LNCAP (cell line): ENCODE results near the gene BACH2.

Experiments used
- TF ChIP-seq, protein P1 (sequence below): fragments of 450-650 bp; IDR thresholded peaks from 2 replicates; pipeline ENCODE4 v1.5.1; 2017; ENCODE audit warnings: mild to moderate bottlenecking

BACH2 gene

DNA sequence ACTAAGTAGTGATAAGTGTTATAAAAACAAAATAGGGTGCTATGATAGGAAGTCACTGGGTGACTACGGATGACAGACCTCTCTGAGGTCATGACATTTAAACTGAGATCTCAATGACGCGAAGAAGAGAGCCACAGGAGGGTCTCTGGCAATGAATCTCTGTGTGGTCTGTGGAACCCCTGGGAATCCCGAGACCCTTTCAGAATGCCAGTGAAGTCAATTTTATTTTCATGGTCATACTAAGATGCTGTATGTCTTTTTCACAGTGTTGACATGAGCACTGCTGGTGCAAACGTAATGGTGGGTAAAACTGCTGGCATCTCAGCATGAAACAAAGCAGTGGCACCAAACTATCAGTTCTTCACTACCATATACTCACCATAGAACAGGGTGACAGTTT, 247.3 kb downstream of the BACH2 start:
- TF ChIP-seq, protein P1, sequence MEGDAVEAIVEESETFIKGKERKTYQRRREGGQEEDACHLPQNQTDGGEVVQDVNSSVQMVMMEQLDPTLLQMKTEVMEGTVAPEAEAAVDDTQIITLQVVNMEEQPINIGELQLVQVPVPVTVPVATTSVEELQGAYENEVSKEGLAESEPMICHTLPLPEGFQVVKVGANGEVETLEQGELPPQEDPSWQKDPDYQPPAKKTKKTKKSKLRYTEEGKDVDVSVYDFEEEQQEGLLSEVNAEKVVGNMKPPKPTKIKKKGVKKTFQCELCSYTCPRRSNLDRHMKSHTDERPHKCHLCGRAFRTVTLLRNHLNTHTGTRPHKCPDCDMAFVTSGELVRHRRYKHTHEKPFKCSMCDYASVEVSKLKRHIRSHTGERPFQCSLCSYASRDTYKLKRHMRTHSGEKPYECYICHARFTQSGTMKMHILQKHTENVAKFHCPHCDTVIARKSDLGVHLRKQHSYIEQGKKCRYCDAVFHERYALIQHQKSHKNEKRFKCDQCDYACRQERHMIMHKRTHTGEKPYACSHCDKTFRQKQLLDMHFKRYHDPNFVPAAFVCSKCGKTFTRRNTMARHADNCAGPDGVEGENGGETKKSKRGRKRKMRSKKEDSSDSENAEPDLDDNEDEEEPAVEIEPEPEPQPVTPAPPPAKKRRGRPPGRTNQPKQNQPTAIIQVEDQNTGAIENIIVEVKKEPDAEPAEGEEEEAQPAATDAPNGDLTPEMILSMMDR, result no peak

DNA sequence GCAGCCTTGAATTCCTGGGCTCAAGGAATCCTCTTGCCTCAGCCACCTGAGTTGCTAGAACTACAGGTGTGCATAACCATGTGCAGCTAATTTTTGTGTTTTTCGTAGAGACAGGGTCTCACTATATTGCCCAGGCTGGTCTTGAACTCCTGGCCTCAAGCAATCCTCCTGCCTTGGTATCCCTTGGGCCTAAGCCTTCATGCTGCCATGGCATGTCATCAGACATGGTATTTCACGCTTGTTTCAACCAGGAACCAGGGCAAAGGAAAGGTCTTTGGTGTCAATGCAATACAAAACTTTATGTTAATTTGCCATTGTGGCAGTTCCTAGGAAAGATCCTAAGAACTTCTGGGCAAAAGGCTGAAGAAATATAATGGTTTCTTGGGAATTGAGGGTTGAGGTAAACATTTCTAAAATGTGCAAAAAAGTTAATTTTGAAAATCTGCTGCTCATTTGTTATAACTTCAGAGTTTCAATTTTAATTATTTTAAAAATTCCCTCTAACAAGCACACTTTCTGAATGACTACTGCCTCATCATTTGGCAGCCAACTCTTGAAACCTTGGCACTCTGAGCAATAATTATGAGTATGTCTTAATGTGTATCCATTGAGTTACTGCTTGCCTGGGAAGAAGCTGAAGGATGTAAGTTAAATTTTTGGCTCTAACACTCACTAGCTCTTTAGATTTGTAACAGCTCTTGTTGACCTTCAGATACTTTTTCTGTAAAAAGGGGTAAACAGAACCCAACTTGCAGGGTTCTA, 248.3 kb downstream of the BACH2 start:
- TF ChIP-seq, protein P1, result no peak

DNA sequence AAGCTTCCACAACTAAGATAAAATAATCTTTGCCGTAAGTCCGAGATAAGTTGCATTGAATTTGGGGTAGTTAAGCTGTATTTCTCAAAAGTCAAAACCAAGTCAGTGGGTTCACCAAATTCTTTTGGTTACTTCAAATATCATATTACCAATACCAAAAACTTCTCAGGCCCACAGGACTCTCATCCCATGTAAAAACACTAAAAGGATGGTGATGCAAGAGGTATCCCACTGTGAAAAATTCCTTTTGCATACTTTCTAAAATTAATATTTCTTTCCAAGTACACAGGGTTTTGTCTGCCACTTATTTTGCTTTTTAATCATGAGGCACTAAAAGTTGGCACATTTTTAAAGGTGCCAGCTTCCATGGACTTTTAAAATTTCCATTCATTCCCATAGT, 251.1 kb downstream of the BACH2 start:
- TF ChIP-seq, protein P1, result no peak

DNA sequence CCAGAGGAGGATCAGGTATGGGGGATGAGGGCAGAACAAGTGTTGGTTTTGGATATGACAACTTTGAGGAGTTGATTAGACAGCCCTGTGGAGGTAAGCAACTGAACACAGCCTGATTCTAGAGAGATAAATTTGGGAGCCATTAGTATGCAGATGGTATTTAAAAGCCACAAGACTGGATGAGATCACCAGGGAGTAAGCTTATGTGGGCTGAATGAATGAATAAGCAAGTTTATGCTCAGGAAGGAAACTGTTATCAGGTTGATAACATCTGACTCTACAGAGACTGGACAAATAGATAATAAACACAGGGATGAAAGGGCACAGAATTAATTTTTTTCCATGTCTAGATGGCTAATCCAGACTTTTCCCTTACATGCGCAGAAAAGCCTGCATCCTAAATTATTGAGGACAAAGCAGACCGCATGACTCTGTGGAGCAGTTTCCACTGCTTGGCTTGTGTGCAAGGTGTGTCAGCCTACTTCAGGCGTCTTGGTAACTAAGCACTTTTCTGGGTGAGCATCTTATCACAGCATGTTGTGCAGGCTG, 251.7 kb downstream of the BACH2 start:
- TF ChIP-seq, protein P1, result no peak

DNA sequence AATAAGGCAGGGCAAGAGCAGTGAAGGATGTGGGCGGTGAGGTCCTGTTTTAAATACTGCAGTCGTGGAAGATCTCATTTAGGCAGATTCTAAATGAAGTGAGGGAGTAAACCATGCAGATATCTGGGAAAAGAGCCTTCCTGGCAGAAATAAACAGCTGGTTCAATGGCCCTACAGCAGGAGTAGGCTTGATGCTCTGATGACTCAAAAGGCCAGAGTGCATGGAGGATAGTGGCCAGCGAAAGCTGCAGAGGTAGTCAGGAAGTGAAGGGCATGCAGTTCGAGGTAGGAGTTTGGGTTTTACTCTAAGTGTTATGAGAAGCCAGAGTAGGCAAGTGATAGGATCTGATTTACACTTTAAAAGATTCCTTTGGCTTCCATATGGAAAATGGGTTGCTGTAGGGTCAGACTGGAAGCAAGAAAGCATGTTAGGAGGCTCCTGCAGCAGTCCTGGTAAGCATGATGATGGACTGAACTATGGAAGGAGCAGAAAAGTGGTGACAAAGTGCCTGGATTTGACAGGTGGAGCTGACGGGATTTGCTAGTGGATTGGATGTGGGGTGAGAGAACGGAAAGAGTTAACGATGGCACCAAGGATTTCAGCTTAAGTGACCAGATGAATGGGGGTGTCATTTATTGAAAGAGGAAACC, 252.3 kb downstream of the BACH2 start:
- TF ChIP-seq, protein P1, result no peak

DNA sequence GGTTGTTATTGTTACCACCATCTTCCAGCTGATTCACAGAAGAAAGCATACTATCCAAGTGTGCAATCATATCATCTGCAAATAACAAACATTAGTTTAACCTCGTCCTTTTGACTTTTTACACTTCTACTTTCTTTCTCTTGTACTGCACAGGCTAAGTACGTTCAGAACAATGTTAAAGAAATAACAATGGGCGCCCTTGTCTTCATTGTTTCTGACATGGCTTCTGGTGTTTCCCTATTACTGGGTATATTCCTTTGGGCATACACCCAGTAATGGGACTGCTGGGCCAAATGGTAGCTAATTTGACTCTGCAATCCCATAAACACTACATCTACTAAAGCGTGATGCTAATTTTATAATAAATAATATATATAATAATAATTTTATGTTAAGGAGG, 255.7 kb downstream of the BACH2 start:
- TF ChIP-seq, protein P1, result no peak

DNA sequence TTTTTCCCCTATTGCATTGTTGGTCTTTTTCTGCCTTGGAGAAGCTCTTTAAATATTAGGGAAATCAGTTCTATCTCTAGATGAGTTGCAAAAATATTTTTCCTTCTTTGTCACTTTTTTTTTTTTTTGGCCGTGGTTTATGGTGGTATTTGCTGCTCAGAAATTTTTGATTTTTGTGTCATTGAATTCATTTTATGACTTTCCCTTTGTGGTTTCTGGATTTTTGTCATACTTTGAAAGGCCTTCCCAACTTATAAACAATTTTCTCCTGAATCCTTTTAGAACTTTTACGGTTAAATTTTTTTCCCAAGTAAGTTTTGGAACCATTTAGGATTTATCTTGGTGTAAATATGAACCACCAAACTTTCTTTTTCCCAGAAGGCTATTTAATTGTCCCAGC, 256.7 kb downstream of the BACH2 start:
- TF ChIP-seq, protein P1, result no peak
